K562 (cell line): ENCODE data around the gene REEP6. TPM values are rescaled to one million over a fixed set of nuclear protein-coding genes. Genes with fewer than 3 reads are reported as not detected.

Source experiments
- BACH1 ChIP-seq: fragments of 200-800 bp; sonication (Bioruptor generic); IDR thresholded peaks from 2 replicates; pipeline ENCODE4 v1.6.1; 2016; ENCODE audit warnings: missing genetic modification characterization, missing compliant biosample characterization
- FUS ChIP-seq: fragments of 200-400 bp; formaldehyde crosslinking; optimal IDR thresholded peaks from 2 replicates; pipeline ENCODE3; 2017; ENCODE audit warnings: low read depth, low read length
- GABPA ChIP-seq: fragments of 200-800 bp; sonication (Bioruptor generic); conservative IDR thresholded peaks from 2 replicates; pipeline ENCODE4 v1.6.1; 2016; ENCODE audit warnings: low read depth, missing genetic modification characterization, missing compliant biosample characterization
- HDGF ChIP-seq: fragments of 450-650 bp; IDR thresholded peaks from 2 replicates; pipeline ENCODE4 v1.6.1; 2016
- KAT8 ChIP-seq: fragments of 450-650 bp; IDR thresholded peaks from 2 replicates; pipeline ENCODE4 v1.6.1; 2016; ENCODE audit warnings: low read depth, mild to moderate bottlenecking
- KDM5B ChIP-seq: fragments of 200-600 bp; sonication (generic); IDR thresholded peaks from 2 replicates; pipeline ENCODE4 v1.6.1; 2012; ENCODE audit warnings: low read depth, mild to moderate bottlenecking, moderate library complexity, low read length, control low read depth, inconsistent platforms; ENCODE audit not compliant: insufficient replicate concordance
- MYNN ChIP-seq, 2 experiments: sonication (generic); formaldehyde crosslinking in 1 of 2; IDR thresholded peaks; 2 replicates each; pipeline versions ENCODE4 v1.5.0 to v1.6.1; 2016 to 2020; ENCODE audit warnings: antibody characterized with exemption in 1 of 2, missing genetic modification reagents in 1 of 2
- SIN3A ChIP-seq, 2 experiments: fragments of 150-350 bp in 1 of 2; IDR thresholded peaks; 2 replicates each; pipeline ENCODE4 v1.6.1; 2011 to 2016; ENCODE audit warnings: borderline replicate concordance in 2 of 2, low read depth in 2 of 2, low read length in 2 of 2, mild to moderate bottlenecking in 2 of 2, moderate library complexity in 2 of 2; ENCODE audit not compliant: control insufficient read depth in 1 of 2
- SIRT6 ChIP-seq: IDR thresholded peaks from one replicate; pipeline ENCODE4 v1.6.1; 2012; ENCODE audit warnings: low read depth, mild to moderate bottlenecking, control low read depth, inconsistent platforms, low read length, moderate library complexity
- ZNF140 ChIP-seq: fragments of 250-450 bp; sonication (Bioruptor Pico); IDR thresholded peaks from 2 replicates; pipeline ENCODE4 v1.8.0; 2021; ENCODE audit warnings: moderate library complexity, mild to moderate bottlenecking, inconsistent platforms
- ZNF76 ChIP-seq: fragments of 250-450 bp; sonication (Bioruptor Pico); IDR thresholded peaks from 2 replicates; pipeline ENCODE4 v1.4.0; 2020; ENCODE audit warnings: mild to moderate bottlenecking, moderate library complexity, borderline replicate concordance
- polyA plus RNA-seq, 8 experiments: library from polyadenylated mRNA; depleted of rRNA in 4 of 8; stranded (reverse) in 5 of 8; unstranded in 3 of 8; fragments of >200 nt; fragmentation: Nextera tagmentation in 2 of 8; fragmentation: Illumina TruSeq in 1 of 8; extraction: Ambion mirVana in 2 of 8; extraction: Trizol in 1 of 8; gene quantifications; 2 replicates each; pipeline versions ENCODE4 v1.2.1 to v1.2.3, GENCODE V29; 2011 to 2014; ENCODE audit warnings: inconsistent platforms in 1 of 8, missing spikeins in 1 of 8
- total RNA-seq, 7 experiments: library from RNA; depleted of rRNA in 6 of 7; stranded (reverse); fragments of >200 nt in 6 of 7; fragmentation: Illumina TruSeq in 2 of 7; extraction: Trizol in 2 of 7; gene quantifications; 2 replicates each; pipeline versions ENCODE4 v1.2.1 to v1.2.3, GENCODE V29; 2011 to 2021; ENCODE audit warnings: low replicate concordance in 1 of 7
- TF ChIP-seq, protein P1 (sequence below): fragments of 250-450 bp; sonication (Bioruptor Pico); IDR thresholded peaks from 2 replicates; pipeline ENCODE4 v1.8.0; 2021; ENCODE audit warnings: moderate library complexity, mild to moderate bottlenecking, inconsistent platforms
- TF ChIP-seq, protein P2 (sequence below), 2 experiments: fragments of 450-650 bp; formaldehyde crosslinking in 1 of 2; IDR thresholded peaks; 2 replicates each; pipeline versions ENCODE4 v1.4.0 to v1.6.1; 2014 to 2020; ENCODE audit warnings: mild to moderate bottlenecking in 2 of 2, borderline replicate concordance in 1 of 2, low read depth in 1 of 2
- TF ChIP-seq, protein P3 (sequence below): fragments of 450-650 bp; IDR thresholded peaks from 2 replicates; pipeline ENCODE4 v1.7.0; 2016; ENCODE audit warnings: borderline replicate concordance

The REEP6 gene
- total and polyA plus RNA-seq, 9 of the 15 experiments (the other 6 are each of a cell fraction or from before 2014, with no cell fraction given) = 1.2 to 64.2 (median 12.7) TPM

DNA sequence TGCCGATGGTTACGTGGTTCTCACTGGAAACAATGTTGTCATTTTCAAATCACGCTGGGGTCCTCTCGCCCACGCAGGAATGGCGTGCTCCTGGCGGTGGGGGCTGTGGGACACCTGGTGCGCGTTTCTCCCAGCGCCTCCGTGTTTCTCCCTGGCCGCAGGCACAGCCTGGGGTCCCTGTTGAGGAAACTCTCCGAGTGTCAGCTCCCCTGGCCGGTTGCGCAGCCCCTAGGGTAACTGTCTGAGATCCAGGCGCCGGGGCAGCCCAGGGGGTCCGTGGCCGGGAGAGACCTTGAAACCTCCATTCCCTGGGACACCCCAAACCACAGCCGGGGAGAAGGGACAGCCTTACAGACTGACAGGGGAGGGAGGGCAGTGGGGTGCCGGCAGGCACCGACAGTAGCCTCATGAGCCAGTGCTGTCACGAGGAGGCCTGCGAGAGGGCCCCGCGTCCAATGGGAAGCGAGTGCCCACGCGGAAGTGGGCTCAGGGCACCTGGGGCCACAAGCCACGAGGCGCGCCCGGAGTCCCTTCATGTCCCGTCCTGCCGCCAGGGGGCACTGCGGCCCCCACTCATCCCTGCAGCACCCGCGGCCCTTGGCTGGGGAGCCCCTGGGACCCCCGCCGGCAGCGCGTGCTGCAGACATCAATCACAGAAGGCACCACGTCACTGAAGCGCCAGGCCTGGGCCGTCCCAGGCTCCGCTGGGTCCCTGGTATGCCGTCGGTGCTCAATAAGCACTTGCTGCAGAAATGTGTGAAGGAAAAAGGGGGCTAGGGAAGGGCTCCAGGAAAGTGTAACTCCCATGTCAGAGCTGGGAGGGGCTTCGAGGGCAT, 12.3 kb downstream of the REEP6 start (continued):
- TF ChIP-seq SIN3A (IDR thresholded peaks at IDR 0.05; ENCODE audit: borderline replicate concordance in 2 of 2, control insufficient read depth in 1 of 2, low read depth in 2 of 2, low read length in 2 of 2) = peak in 1 of 2 experiments; percentile 49; a peak in 1 of 4 replicates
- no peak for TF ChIP-seq FUS
- TF ChIP-seq, protein P1, sequence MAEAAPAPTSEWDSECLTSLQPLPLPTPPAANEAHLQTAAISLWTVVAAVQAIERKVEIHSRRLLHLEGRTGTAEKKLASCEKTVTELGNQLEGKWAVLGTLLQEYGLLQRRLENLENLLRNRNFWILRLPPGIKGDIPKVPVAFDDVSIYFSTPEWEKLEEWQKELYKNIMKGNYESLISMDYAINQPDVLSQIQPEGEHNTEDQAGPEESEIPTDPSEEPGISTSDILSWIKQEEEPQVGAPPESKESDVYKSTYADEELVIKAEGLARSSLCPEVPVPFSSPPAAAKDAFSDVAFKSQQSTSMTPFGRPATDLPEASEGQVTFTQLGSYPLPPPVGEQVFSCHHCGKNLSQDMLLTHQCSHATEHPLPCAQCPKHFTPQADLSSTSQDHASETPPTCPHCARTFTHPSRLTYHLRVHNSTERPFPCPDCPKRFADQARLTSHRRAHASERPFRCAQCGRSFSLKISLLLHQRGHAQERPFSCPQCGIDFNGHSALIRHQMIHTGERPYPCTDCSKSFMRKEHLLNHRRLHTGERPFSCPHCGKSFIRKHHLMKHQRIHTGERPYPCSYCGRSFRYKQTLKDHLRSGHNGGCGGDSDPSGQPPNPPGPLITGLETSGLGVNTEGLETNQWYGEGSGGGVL (CRISPR knock-in tag) = no peak
- TF ChIP-seq MYNN (IDR thresholded peaks at IDR 0.05) = peak; percentile 53; the same call in 1 of the 2 replicates
- no peak for TF ChIP-seq MYNN (CRISPR knock-in tag; IDR thresholded peaks at IDR 0.05)
- no peak for TF ChIP-seq KAT8
- TF ChIP-seq HDGF = no peak
- TF ChIP-seq BACH1 = no peak
- TF ChIP-seq KDM5B = peak; percentile 60
- TF ChIP-seq SIRT6 = no peak
- TF ChIP-seq, protein P2, sequence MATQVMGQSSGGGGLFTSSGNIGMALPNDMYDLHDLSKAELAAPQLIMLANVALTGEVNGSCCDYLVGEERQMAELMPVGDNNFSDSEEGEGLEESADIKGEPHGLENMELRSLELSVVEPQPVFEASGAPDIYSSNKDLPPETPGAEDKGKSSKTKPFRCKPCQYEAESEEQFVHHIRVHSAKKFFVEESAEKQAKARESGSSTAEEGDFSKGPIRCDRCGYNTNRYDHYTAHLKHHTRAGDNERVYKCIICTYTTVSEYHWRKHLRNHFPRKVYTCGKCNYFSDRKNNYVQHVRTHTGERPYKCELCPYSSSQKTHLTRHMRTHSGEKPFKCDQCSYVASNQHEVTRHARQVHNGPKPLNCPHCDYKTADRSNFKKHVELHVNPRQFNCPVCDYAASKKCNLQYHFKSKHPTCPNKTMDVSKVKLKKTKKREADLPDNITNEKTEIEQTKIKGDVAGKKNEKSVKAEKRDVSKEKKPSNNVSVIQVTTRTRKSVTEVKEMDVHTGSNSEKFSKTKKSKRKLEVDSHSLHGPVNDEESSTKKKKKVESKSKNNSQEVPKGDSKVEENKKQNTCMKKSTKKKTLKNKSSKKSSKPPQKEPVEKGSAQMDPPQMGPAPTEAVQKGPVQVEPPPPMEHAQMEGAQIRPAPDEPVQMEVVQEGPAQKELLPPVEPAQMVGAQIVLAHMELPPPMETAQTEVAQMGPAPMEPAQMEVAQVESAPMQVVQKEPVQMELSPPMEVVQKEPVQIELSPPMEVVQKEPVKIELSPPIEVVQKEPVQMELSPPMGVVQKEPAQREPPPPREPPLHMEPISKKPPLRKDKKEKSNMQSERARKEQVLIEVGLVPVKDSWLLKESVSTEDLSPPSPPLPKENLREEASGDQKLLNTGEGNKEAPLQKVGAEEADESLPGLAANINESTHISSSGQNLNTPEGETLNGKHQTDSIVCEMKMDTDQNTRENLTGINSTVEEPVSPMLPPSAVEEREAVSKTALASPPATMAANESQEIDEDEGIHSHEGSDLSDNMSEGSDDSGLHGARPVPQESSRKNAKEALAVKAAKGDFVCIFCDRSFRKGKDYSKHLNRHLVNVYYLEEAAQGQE (IDR thresholded peaks at IDR 0.05; ENCODE audit: borderline replicate concordance) = peak; percentile 63
- TF ChIP-seq, protein P2 (CRISPR knock-in tag; IDR thresholded peaks at IDR 0.05; ENCODE audit: low read depth) = no peak
- TF ChIP-seq GABPA (tag) = peak; percentile 38
- no peak for TF ChIP-seq ZNF140 (CRISPR knock-in tag)
- TF ChIP-seq ZNF76 (CRISPR knock-in tag) = no peak
- TF ChIP-seq, protein P3, sequence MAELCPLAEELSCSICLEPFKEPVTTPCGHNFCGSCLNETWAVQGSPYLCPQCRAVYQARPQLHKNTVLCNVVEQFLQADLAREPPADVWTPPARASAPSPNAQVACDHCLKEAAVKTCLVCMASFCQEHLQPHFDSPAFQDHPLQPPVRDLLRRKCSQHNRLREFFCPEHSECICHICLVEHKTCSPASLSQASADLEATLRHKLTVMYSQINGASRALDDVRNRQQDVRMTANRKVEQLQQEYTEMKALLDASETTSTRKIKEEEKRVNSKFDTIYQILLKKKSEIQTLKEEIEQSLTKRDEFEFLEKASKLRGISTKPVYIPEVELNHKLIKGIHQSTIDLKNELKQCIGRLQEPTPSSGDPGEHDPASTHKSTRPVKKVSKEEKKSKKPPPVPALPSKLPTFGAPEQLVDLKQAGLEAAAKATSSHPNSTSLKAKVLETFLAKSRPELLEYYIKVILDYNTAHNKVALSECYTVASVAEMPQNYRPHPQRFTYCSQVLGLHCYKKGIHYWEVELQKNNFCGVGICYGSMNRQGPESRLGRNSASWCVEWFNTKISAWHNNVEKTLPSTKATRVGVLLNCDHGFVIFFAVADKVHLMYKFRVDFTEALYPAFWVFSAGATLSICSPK = no peak
